Common myeloid progenitor, CD34-positive (primary cell): Measurements from ENCODE around the gene SMYD2.

Experiments
- CTCF ChIA-PET: fragments of 350-600 bp; sonication (Branson Sonifier 250); formaldehyde crosslinking; loops from one replicate; lab custom pipeline; 2021; ENCODE audit warnings: antibody characterized with exemption; lab: Charles Lee
- POLR2A ChIA-PET: fragments of 350-600 bp; sonication (Branson Sonifier 250); formaldehyde crosslinking; loops from one replicate; lab custom pipeline; 2021; ENCODE audit warnings: antibody characterized with exemption; lab: Charles Lee
- DNase-seq, 3 donors: peaks; one replicate each; pipeline versions ENCODE4 v3.0.0 to v3.0.0-alpha.2; 2013
- H3K27ac ChIP-seq, 2 experiments: 1 replicate in 1 of 2; 2 replicates in 1 of 2; pipeline ENCODE4 v1.7.0; 2013; ENCODE audit warnings: inconsistent platforms in 2 of 2, low read length in 2 of 2, mild to moderate bottlenecking in 2 of 2, low read depth in 1 of 2, moderate library complexity in 1 of 2; ENCODE audit not compliant: severe bottlenecking in 2 of 2, insufficient read depth in 1 of 2, poor library complexity in 1 of 2
- H3K27me3 ChIP-seq, 5 experiments: replicated peaks in 2 of 5; 1 replicate in 3 of 5; 2 replicates in 2 of 5; pipeline versions ENCODE4 v1.6.1 to v1.7.0; 2013; ENCODE audit warnings: low read length in 4 of 5, mild to moderate bottlenecking in 2 of 5, moderate library complexity in 2 of 5, inconsistent platforms in 1 of 5; ENCODE audit not compliant: insufficient read depth in 5 of 5, control insufficient read depth in 4 of 5
- H3K36me3 ChIP-seq, 4 experiments: 1 replicate in 2 of 4; 2 replicates in 2 of 4; pipeline versions ENCODE4 v1.6.1 to v1.7.0; 2013; ENCODE audit warnings: low read length in 3 of 4, control low read depth in 1 of 4, mild to moderate bottlenecking in 1 of 4; ENCODE audit not compliant: control insufficient read depth in 4 of 4, insufficient read depth in 4 of 4
- H3K4me1 ChIP-seq, 4 experiments: 1 replicate in 3 of 4; 2 replicates in 1 of 4; pipeline versions ENCODE4 v1.6.1 to v1.7.1; 2013; ENCODE audit warnings: low read length in 3 of 4, mild to moderate bottlenecking in 3 of 4, control low read depth in 1 of 4, inconsistent platforms in 1 of 4, moderate library complexity in 1 of 4; ENCODE audit not compliant: control insufficient read depth in 4 of 4, insufficient read depth in 4 of 4; ENCODE audit errors: control extremely low read depth in 1 of 4
- H3K4me3 ChIP-seq, 7 experiments: 1 replicate in 4 of 7; 2 replicates in 3 of 7; pipeline versions ENCODE4 v1.5.1 to v1.7.0; 2013; ENCODE audit warnings: mild to moderate bottlenecking in 7 of 7, low read length in 6 of 7, moderate library complexity in 6 of 7, inconsistent platforms in 2 of 7, low read depth in 2 of 7, control low read depth in 1 of 7; ENCODE audit not compliant: insufficient read depth in 4 of 7, control insufficient read depth in 1 of 7; ENCODE audit errors: extremely low read depth in 1 of 7
- H3K9me3 ChIP-seq, 5 experiments: 1 replicate in 4 of 5; 2 replicates in 1 of 5; pipeline versions ENCODE4 v1.6.1 to v1.7.1; 2013; ENCODE audit warnings: low read length in 4 of 5, mild to moderate bottlenecking in 2 of 5, inconsistent platforms in 1 of 5, low read depth in 1 of 5, moderate library complexity in 1 of 5; ENCODE audit not compliant: control insufficient read depth in 4 of 5, insufficient read depth in 2 of 5; ENCODE audit errors: control extremely low read depth in 1 of 5
- WGBS: methylation state at CpG from one replicate; pipeline ENCODE4 v1.1.5; 2013; ENCODE audit not compliant: insufficient coverage; 5-methylcytosine and 5-hydroxymethylcytosine counted together

Gene SMYD2

GRCh38 chr1:214335567-214335966, 54.6 kb downstream of the SMYD2 start:
- Histone ChIP-seq H3K27me3 (no peaks in the 10 kb centered on the region), H3K9me3 (no peaks in the 10 kb centered on the region), H3K4me3 (no peak overlapping the region), H3K4me1 (no peaks in the 10 kb centered on the region), H3K27ac (no peak overlapping the region), H3K36me3 (peaks cover 0 to 9% (median 1%) of the 10 kb centered on the region in 4 experiments)
- 100% methylated on average over 3 of the region's 4 CpGs for WGBS
- ChIA-PET POLR2A (no interaction called here), CTCF (interaction anchor here (1.0 to 14.4 kb wide), 5 partner anchors 8 to 250 kb away, joined by 3 to 277 read pairs (median 4); no protein-coding TSS in a partner anchor)
- DNase-seq = no peak

GRCh38 chr1:214337015-214337414, 56.1 kb downstream of the SMYD2 start:
- no peak for DNase-seq
- ChIA-PET POLR2A (no interaction called here), CTCF (interaction anchor here (1.3 to 14.4 kb wide), 3 partner anchors 78 to 247 kb away, joined by 4 to 277 read pairs (median 7); no protein-coding TSS in a partner anchor)
- peaks cover 0 to 9% (median 1%) of the 10 kb centered on the region in 4 experiments for H3K36me3 ChIP-seq
- no peaks in the 10 kb centered on the region for H3K4me1 ChIP-seq
- no peaks in the 10 kb centered on the region for H3K27me3 ChIP-seq
- no peaks in the 10 kb centered on the region for H3K9me3 ChIP-seq
- WGBS = 0% methylated on average over 1 of the region's 2 CpGs
- no peak overlapping the region for H3K4me3 ChIP-seq
- no peak overlapping the region for H3K27ac ChIP-seq

GRCh38 chr1:214337511-214337910, 56.6 kb downstream of the SMYD2 start:
- Histone ChIP-seq H3K9me3 (no peaks in the 10 kb centered on the region), H3K4me1 (no peaks in the 10 kb centered on the region), H3K4me3 (no peak overlapping the region), H3K27ac (no peak overlapping the region), H3K36me3 (peaks cover 0 to 9% (median 1%) of the 10 kb centered on the region in 4 experiments), H3K27me3 (no peaks in the 10 kb centered on the region)
- WGBS = 89% methylated on average over 5 of the region's 6 CpGs
- DNase-seq = no peak
- CTCF ChIA-PET = interaction anchor here (1.3 to 2.2 kb wide), 2 partner anchors 123 to 246 kb away, joined by 4 to 7 read pairs; no protein-coding TSS in a partner anchor
- POLR2A ChIA-PET = no interaction called here

GRCh38 chr1:214338212-214338611, 57.3 kb downstream of the SMYD2 start:
- no peak overlapping the region for H3K27ac ChIP-seq
- ChIA-PET POLR2A (no interaction called here), CTCF (interaction anchor here (1.3 to 2.8 kb wide), 2 partner anchors 8 to 246 kb away, joined by 4 to 15 read pairs; no protein-coding TSS in a partner anchor)
- H3K4me3 ChIP-seq = no peak overlapping the region
- WGBS = 94% methylated on average over 2 of the region's 4 CpGs
- H3K4me1 ChIP-seq = no peaks in the 10 kb centered on the region
- peaks cover 0 to 9% (median 1%) of the 10 kb centered on the region in 4 experiments for H3K36me3 ChIP-seq
- H3K27me3 ChIP-seq = no peaks in the 10 kb centered on the region
- H3K9me3 ChIP-seq = no peaks in the 10 kb centered on the region
- DNase-seq = no peak

GRCh38 chr1:214341459-214341858, 60.5 kb downstream of the SMYD2 start:
- Histone ChIP-seq H3K27me3 (no peaks in the 10 kb centered on the region), H3K4me1 (no peaks in the 10 kb centered on the region), H3K9me3 (peaks cover 0 to 10% (median 7%) of the 10 kb centered on the region in 5 experiments), H3K36me3 (peaks cover 0 to 2% (median 0%) of the 10 kb centered on the region in 4 experiments), H3K4me3 (no peak overlapping the region), H3K27ac (no peak overlapping the region)
- ChIA-PET CTCF (interaction anchor here (2.4 kb wide), 1 partner anchor 244 kb away, joined by 7 read pairs; no protein-coding TSS in a partner anchor), POLR2A (no interaction called here)
- no peak for DNase-seq
- 86% methylated on average over 3 of the region's 3 CpGs for WGBS

- Histone ChIP-seq H3K27me3 (no peaks in the 10 kb centered on the region), H3K36me3 (peaks cover 0 to 2% (median 0%) of the 10 kb centered on the region in 4 experiments), H3K27ac (no peak overlapping the region), H3K4me3 (no peak overlapping the region), H3K9me3 (peaks cover 0 to 10% (median 7%) of the 10 kb centered on the region in 5 experiments), H3K4me1 (no peaks in the 10 kb centered on the region)
- POLR2A ChIA-PET = no interaction called here
- CTCF ChIA-PET = interaction anchor here (1.2 to 2.4 kb wide), 2 partner anchors 10 to 244 kb away, joined by 4 to 7 read pairs; no protein-coding TSS in a partner anchor
- 100% methylated on average over 2 of the region's 3 CpGs for WGBS
- no peak for DNase-seq
Measured at GRCh38 chr1:214341932-214342331, 61.0 kb downstream of the SMYD2 start.

GRCh38 chr1:214342525-214342924, 61.6 kb downstream of the SMYD2 start:
- Histone ChIP-seq H3K27ac (no peak overlapping the region), H3K36me3 (peaks cover 0 to 2% (median 0%) of the 10 kb centered on the region in 4 experiments), H3K9me3 (peaks cover 0 to 10% (median 7%) of the 10 kb centered on the region in 5 experiments), H3K4me1 (no peaks in the 10 kb centered on the region), H3K27me3 (no peaks in the 10 kb centered on the region), H3K4me3 (no peak overlapping the region)
- CTCF ChIA-PET = interaction anchor here (1.1 to 1.2 kb wide), 2 partner anchors 10 kb away, joined by 4 to 5 read pairs; no protein-coding TSS in a partner anchor
- no peak for DNase-seq
- POLR2A ChIA-PET = no interaction called here
